ENCODE data around the gene LOXL1. TPM values are rescaled to one million over a fixed set of nuclear protein-coding genes. Genes with fewer than 3 reads are reported as not detected.

LOXL1 gene
- polyA plus RNA-seq, 1 donor from 2014 or later = 2.1 TPM

DNA sequence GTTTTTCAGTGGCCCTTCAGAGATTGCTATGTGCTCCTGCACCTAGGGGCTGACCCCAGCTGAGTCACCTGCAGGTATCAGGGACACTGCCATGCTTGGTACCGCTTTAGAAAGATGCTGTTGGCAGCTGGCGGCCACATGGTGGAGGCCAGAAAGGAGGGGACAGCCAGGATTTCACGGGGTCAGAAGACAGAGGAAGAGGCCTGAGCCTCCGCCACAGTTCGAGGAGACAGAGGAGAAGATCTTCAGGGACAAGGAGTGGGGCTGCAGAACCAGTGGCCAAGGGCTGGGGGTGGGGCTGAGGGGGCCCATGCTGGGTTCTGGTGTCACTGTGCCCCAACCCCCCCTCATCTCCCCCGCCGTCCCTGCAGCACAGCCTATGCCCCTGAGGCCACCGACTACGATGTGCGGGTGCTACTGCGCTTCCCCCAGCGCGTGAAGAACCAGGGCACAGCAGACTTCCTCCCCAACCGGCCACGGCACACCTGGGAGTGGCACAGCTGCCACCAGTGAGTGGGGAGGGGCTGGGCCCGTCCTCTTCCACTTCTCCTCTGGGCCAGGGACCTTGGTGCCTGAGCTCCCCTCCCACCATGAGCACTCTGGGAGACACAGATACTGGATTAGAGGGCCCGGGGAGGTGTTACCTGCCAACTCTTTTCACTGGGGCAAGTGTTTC lies 19.9 kb downstream of the LOXL1 start:
- Histone ChIP-seq H3K9me2 (ENCODE audit: insufficient read depth, low read length) (no peaks in the 10 kb centered on the region), H3K27me3 (ENCODE audit: insufficient read depth, low read depth, low read length) (no peaks in the 10 kb centered on the region), H3K36me3 (ENCODE audit: insufficient read depth, low read length) (no peaks in the 10 kb centered on the region), H3K9me3 (ENCODE audit: low read length) (no peaks in the 10 kb centered on the region), H3K9ac (ENCODE audit: low read length) (no peak overlapping the region), H3K4me2 (ENCODE audit: low read length) (no peak overlapping the region), H3K27ac (ENCODE audit: low read length) (no peak overlapping the region), H4K20me1 (ENCODE audit: insufficient read depth) (no peaks in the 10 kb centered on the region), H3K79me2 (replicated peaks; ENCODE audit: insufficient read depth, low read length) (no peaks in the 10 kb centered on the region), H3K4me3 (ENCODE audit: low read length) (no peak overlapping the region), H2AFZ (ENCODE audit: low read depth, low read length) (no peak overlapping the region), H3F3A (ENCODE audit: insufficient read depth, low read length, poor library complexity, severe bottlenecking) (no peaks in the 10 kb centered on the region)
- TF ChIP-seq CTCF (IDR thresholded peaks at IDR 0.05; ENCODE audit: poor library complexity, severe bottlenecking) (no peak), POLR2AphosphoS5 (IDR thresholded peaks at IDR 0.05) (no peak), EP300 (conservative IDR thresholded peaks at IDR 0.05; ENCODE audit: poor library complexity, severe bottlenecking) (no peak), EZH2 (IDR thresholded peaks at IDR 0.05; ENCODE audit: borderline replicate concordance, insufficient read depth, low read length, poor library complexity, severe bottlenecking) (no peak), TAF1 (IDR thresholded peaks at IDR 0.05; ENCODE audit: low read depth) (no peak), RAD21 (conservative IDR thresholded peaks at IDR 0.05) (no peak), SMC3 (conservative IDR thresholded peaks at IDR 0.05; ENCODE audit: poor library complexity) (no peak), MXI1 (conservative IDR thresholded peaks at IDR 0.05; ENCODE audit: poor library complexity, severe bottlenecking) (no peak)
- TF ChIP-seq, protein P1, sequence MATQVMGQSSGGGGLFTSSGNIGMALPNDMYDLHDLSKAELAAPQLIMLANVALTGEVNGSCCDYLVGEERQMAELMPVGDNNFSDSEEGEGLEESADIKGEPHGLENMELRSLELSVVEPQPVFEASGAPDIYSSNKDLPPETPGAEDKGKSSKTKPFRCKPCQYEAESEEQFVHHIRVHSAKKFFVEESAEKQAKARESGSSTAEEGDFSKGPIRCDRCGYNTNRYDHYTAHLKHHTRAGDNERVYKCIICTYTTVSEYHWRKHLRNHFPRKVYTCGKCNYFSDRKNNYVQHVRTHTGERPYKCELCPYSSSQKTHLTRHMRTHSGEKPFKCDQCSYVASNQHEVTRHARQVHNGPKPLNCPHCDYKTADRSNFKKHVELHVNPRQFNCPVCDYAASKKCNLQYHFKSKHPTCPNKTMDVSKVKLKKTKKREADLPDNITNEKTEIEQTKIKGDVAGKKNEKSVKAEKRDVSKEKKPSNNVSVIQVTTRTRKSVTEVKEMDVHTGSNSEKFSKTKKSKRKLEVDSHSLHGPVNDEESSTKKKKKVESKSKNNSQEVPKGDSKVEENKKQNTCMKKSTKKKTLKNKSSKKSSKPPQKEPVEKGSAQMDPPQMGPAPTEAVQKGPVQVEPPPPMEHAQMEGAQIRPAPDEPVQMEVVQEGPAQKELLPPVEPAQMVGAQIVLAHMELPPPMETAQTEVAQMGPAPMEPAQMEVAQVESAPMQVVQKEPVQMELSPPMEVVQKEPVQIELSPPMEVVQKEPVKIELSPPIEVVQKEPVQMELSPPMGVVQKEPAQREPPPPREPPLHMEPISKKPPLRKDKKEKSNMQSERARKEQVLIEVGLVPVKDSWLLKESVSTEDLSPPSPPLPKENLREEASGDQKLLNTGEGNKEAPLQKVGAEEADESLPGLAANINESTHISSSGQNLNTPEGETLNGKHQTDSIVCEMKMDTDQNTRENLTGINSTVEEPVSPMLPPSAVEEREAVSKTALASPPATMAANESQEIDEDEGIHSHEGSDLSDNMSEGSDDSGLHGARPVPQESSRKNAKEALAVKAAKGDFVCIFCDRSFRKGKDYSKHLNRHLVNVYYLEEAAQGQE (IDR thresholded peaks at IDR 0.05; ENCODE audit: borderline replicate concordance) = no peak

DNA sequence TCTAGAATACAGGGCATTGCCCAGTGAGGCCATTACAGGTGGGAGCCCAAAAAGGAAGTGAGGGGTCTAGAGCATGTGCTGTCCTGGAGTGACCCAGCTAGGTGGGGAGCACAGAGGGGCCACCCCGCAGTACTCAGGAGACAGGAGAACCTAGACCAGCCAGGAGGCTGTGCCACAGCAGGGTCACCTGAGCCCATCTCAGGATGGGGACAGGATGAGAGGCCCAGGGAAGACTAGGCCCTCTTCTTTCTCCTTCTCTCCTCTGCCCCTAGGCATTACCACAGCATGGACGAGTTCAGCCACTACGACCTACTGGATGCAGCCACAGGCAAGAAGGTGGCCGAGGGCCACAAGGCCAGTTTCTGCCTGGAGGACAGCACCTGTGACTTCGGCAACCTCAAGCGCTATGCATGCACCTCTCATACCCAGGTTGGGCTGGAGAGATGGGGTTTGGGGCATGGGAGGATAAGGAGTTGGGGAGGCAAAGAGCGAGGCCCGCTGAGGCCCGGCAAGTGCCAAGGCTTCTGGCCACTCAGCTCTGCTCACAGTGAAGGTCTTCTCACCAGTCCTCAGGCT lies 20.6 kb downstream of the LOXL1 start:
- Histone ChIP-seq H3K9me3 (ENCODE audit: low read length) (no peaks in the 10 kb centered on the region), H3F3A (ENCODE audit: insufficient read depth, low read length, poor library complexity, severe bottlenecking) (no peaks in the 10 kb centered on the region), H3K27ac (ENCODE audit: low read length) (no peak overlapping the region), H3K9me2 (ENCODE audit: insufficient read depth, low read length) (no peaks in the 10 kb centered on the region), H3K79me2 (replicated peaks; ENCODE audit: insufficient read depth, low read length) (no peaks in the 10 kb centered on the region), H3K9ac (ENCODE audit: low read length) (no peak overlapping the region), H4K20me1 (ENCODE audit: insufficient read depth) (no peaks in the 10 kb centered on the region), H3K27me3 (ENCODE audit: insufficient read depth, low read depth, low read length) (no peaks in the 10 kb centered on the region), H2AFZ (ENCODE audit: low read depth, low read length) (no peak overlapping the region), H3K4me3 (ENCODE audit: low read length) (no peak overlapping the region), H3K4me2 (ENCODE audit: low read length) (no peak overlapping the region), H3K36me3 (ENCODE audit: insufficient read depth, low read length) (no peaks in the 10 kb centered on the region)
- TF ChIP-seq CTCF (IDR thresholded peaks at IDR 0.05; ENCODE audit: poor library complexity, severe bottlenecking) = no peak
- no peak for TF ChIP-seq SMC3 (conservative IDR thresholded peaks at IDR 0.05; ENCODE audit: poor library complexity)
- TF ChIP-seq RAD21 (conservative IDR thresholded peaks at IDR 0.05) = no peak
